ENCODE data around the gene FCHO1. TPM values are rescaled to one million over a fixed set of nuclear protein-coding genes. Genes with fewer than 3 reads are reported as not detected.

FCHO1 gene
- total and polyA plus RNA-seq, 10 of the 15 experiments (the other 5 are each of a cell fraction or from before 2014, with no cell fraction given): 0.14 to 45.8 (median 15.8) TPM

- intact Hi-C loops (cut with micrococcal nuclease; ENCODE audit: unreplicated experiment): no loop called here
- Histone ChIP-seq H3K4me3 (no peak overlapping the region), H3K36me3 (ENCODE audit: control insufficient read depth in 2 of 2, insufficient read depth in 2 of 2, low read length in 1 of 2) (peaks cover 6 to 19% of the 10 kb centered on the region in 2 experiments), H4K20me1 (ENCODE audit: control insufficient read depth, insufficient read depth) (no peaks in the 10 kb centered on the region), H3K4me2 (ENCODE audit: control insufficient read depth, insufficient read depth) (no peak overlapping the region), H3K4me1 (ENCODE audit: control insufficient read depth, insufficient read depth, low read length) (no peaks in the 10 kb centered on the region), H3K27me3 (replicated peaks in 1 of 2; ENCODE audit: control insufficient read depth in 2 of 2, insufficient read depth in 2 of 2, low read length in 1 of 2) (no peaks in the 10 kb centered on the region), H3K9ac (ENCODE audit: control insufficient read depth, insufficient read depth, low read length) (no peak overlapping the region), H3K27ac (ENCODE audit: control insufficient read depth, insufficient read depth) (no peak overlapping the region), H2AFZ (ENCODE audit: control insufficient read depth, low read depth, low read length) (no peak overlapping the region), H3K9me3 (replicated peaks; ENCODE audit: control insufficient read depth, insufficient read depth, low read length) (no peaks in the 10 kb centered on the region; the same call in 2 of the 3 replicates), H3K79me2 (ENCODE audit: control insufficient read depth, insufficient read depth, low read length) (no peaks in the 10 kb centered on the region)
- FAIRE-seq: no peak
- WGBS (ENCODE audit: insufficient coverage, insufficient replicate concordance, low lambda C conversion rate, missing lambda C conversion rate): 81% methylated on average over 8 of the region's 8 CpGs
- DNase-seq (ENCODE audit: low read depth, low spot score): no peak
- in situ Hi-C loops (cut with MboI): no loop called here
- CTCF ChIA-PET: no interaction called here
- no peak for ATAC-seq
- RAD21 ChIA-PET (ENCODE audit: unreplicated experiment): no interaction called here
- SMC1A ChIA-PET (ENCODE audit: uncharacterized antibody, unreplicated experiment): no interaction called here
- no TSS peak for BruUV-seq (replicated peaks)
- TF ChIP-seq KAT2A (conservative IDR thresholded peaks at IDR 0.05; ENCODE audit: control insufficient read depth, low read depth, low read length) (no peak), EZH2 (IDR thresholded peaks at IDR 0.05; ENCODE audit: borderline replicate concordance, control insufficient read depth, low read depth, low read length) (no peak), SMAD5 (IDR thresholded peaks at IDR 0.05; ENCODE audit: low read depth) (no peak), NRF1 (conservative IDR thresholded peaks at IDR 0.05; ENCODE audit: low read depth, low read length) (no peak), ZNF592 (IDR thresholded peaks at IDR 0.05) (no peak), TAF1 (IDR thresholded peaks at IDR 0.05; ENCODE audit: borderline replicate concordance, low read depth, low read length) (no peak), DPF2 (IDR thresholded peaks at IDR 0.05) (no peak), PKNOX1 (IDR thresholded peaks at IDR 0.05) (no peak), EED (IDR thresholded peaks at IDR 0.05; ENCODE audit: low read depth) (no peak), REST (IDR thresholded peaks at IDR 0.05; ENCODE audit: low read depth, low read length) (no peak)
- POLR2A ChIA-PET: interaction anchor here (0.6 kb wide), 1 partner anchor 577 kb away, joined by 3 read pairs; no protein-coding TSS in a partner anchor
These were observed 84.1 kb downstream of the FCHO1 start for GRCh38 chr19:17835182-17836006.

Data from GM12878 (cell line).